ENCODE data around the gene MAPK12. TPM values are rescaled to one million over a fixed set of nuclear protein-coding genes. Genes with fewer than 3 reads are reported as not detected.

The MAPK12 gene
- total RNA-seq, 2 donors from 2014 or later, result 8.4 to 18.0 TPM

DNA sequence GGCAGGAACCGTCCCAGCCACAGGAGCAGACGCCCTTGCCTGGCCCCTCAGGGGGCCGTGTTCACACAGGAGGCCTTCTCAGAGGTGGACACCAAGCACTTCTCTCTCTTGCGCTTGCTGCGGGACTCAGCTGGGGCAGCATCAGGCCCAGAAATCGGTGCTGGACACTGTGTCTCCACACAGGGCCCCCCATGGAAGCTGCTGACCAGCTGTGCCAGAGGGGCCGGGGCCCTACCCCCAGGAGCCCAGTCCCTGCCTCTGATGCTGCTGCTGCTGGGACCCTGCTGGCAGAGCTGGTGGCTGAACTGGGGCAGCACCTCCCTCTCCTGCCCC lies 42.0 kb upstream of the MAPK12 start:
- TF ChIP-seq, protein P1, sequence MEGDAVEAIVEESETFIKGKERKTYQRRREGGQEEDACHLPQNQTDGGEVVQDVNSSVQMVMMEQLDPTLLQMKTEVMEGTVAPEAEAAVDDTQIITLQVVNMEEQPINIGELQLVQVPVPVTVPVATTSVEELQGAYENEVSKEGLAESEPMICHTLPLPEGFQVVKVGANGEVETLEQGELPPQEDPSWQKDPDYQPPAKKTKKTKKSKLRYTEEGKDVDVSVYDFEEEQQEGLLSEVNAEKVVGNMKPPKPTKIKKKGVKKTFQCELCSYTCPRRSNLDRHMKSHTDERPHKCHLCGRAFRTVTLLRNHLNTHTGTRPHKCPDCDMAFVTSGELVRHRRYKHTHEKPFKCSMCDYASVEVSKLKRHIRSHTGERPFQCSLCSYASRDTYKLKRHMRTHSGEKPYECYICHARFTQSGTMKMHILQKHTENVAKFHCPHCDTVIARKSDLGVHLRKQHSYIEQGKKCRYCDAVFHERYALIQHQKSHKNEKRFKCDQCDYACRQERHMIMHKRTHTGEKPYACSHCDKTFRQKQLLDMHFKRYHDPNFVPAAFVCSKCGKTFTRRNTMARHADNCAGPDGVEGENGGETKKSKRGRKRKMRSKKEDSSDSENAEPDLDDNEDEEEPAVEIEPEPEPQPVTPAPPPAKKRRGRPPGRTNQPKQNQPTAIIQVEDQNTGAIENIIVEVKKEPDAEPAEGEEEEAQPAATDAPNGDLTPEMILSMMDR (IDR thresholded peaks at IDR 0.05), result no peak
- TF ChIP-seq POLR2AphosphoS5 (IDR thresholded peaks at IDR 0.05) (no peak), POLR2A (IDR thresholded peaks at IDR 0.05) (no peak)
- no peak for DNase-seq (ENCODE audit: low spot score)
- H3K4me1 ChIP-seq (replicated peaks), result peaks cover 57% of the 10 kb centered on the region
- WGBS, result 13% methylated on average over 5 of the region's 7 CpGs
- peak overlapping the region in 1 of 2 donors; percentile 93 for H3K4me3 ChIP-seq
- H3K27ac ChIP-seq, result peak overlapping the region; percentile 91 to 94
- no peaks in the 10 kb centered on the region for H3K27me3 ChIP-seq (replicated peaks; ENCODE audit: insufficient read depth)
- H3K36me3 ChIP-seq, result no peaks in the 10 kb centered on the region
- H3K9me3 ChIP-seq, result no peaks in the 10 kb centered on the region
- intact Hi-C loops (cut with DNase I), result no loop called here

DNA sequence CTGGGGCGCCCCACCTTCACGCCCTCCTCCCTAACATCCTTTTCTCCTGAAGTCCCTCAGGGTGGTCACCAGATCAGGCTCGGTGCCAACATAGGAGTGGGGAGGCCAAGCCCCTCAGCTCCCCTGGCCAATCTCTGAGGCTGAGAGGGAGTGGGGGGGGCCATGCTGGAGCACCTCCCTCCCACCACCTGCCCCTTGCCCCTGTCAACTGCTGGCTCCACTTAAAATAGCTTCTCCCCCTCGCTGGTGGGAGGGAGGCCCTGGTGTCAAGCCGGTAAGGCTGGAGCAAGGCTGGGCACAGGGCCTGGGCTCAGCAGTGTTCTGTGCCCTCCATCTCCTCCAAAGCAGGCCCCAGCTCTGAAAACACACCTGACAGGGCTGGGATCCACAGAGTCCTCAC lies 41.1 kb upstream of the MAPK12 start:
- Histone ChIP-seq H3K9me3 (no peaks in the 10 kb centered on the region), H3K4me1 (replicated peaks) (peaks cover 64% of the 10 kb centered on the region), H3K36me3 (no peaks in the 10 kb centered on the region), H3K27me3 (replicated peaks; ENCODE audit: insufficient read depth) (no peaks in the 10 kb centered on the region), H3K27ac (peak overlapping the region; percentile 91 to 94), H3K4me3 (no peak overlapping the region)
- 44% methylated on average over 5 of the region's 5 CpGs for WGBS
- TF ChIP-seq POLR2A (IDR thresholded peaks at IDR 0.05) (no peak), POLR2AphosphoS5 (IDR thresholded peaks at IDR 0.05) (no peak)
- TF ChIP-seq, protein P1 (IDR thresholded peaks at IDR 0.05), result no peak
- intact Hi-C loops (cut with DNase I), result no loop called here
- DNase-seq (ENCODE audit: low spot score), result no peak

DNA sequence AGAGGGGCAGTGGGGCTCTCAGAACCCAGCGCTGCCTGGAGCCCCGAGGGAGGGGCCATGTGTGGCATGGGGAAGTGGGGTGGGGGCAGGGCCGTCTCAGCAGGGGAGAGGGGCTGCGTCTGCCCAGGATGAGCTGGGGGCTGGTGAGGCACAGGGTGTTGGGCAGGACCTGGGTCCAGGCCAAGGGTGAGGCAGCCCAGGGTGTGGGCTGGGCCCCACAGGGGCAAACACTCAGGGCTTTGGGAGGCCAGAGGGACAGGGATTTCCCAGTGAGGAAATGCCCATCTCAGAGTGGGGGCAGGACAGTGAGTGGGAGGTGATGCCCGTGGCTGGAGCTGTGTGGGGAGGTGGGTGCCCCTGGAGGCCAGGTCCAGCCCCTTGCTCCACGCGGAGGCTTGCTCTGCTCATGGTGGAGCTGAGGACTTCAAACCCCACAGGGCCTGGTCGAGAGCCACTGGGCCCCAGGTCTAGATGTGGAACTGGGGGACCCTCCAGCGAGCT lies 40.6 kb upstream of the MAPK12 start:
- H3K4me1 ChIP-seq (replicated peaks), result peaks cover 69% of the 10 kb centered on the region
- no peak for TF ChIP-seq POLR2A (IDR thresholded peaks at IDR 0.05)
- TF ChIP-seq POLR2AphosphoS5 (IDR thresholded peaks at IDR 0.05), result no peak
- TF ChIP-seq, protein P1 (IDR thresholded peaks at IDR 0.05), result no peak
- H3K27me3 ChIP-seq (replicated peaks; ENCODE audit: insufficient read depth), result no peaks in the 10 kb centered on the region
- H3K36me3 ChIP-seq, result no peaks in the 10 kb centered on the region
- DNase-seq (ENCODE audit: low spot score), result no peak
- 19% methylated on average over 9 of the region's 9 CpGs for WGBS
- H3K9me3 ChIP-seq, result no peaks in the 10 kb centered on the region
- H3K4me3 ChIP-seq, result peak overlapping the region in 1 of 2 donors; percentile 15
- H3K27ac ChIP-seq, result peak overlapping the region; percentile 91 to 94
- intact Hi-C loops (cut with DNase I), result no loop called here

DNA sequence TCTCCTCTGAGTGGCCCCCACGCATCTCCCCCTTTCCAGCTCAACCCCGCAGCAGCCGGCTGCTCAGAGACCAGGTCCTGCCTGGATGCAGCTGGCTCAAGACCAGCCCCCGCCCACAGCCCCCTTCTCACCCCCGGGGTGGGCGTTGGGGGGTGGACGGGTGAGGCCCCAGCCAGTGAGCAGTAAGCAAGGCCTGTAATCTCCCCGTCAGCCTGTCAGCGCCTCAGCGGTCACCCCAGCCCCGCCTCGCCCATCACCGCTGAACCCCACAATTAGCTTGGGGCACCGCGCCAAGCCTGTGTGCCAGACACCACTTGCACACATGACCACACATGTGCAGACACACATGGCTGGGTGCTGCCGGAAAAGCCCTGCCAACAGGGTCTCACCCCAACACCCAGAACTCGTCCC lies 40.1 kb upstream of the MAPK12 start:
- TF ChIP-seq, protein P1 (IDR thresholded peaks at IDR 0.05), result no peak
- TF ChIP-seq POLR2A (IDR thresholded peaks at IDR 0.05), result no peak
- TF ChIP-seq POLR2AphosphoS5 (IDR thresholded peaks at IDR 0.05), result no peak
- intact Hi-C loops (cut with DNase I), result no loop called here
- Histone ChIP-seq H3K4me3 (peak overlapping the region in 1 of 2 donors; percentile 15), H3K27me3 (replicated peaks; ENCODE audit: insufficient read depth) (no peaks in the 10 kb centered on the region), H3K36me3 (no peaks in the 10 kb centered on the region), H3K27ac (peak overlapping the region; percentile 91 to 94), H3K4me1 (replicated peaks) (peaks cover 74% of the 10 kb centered on the region), H3K9me3 (no peaks in the 10 kb centered on the region)
- DNase-seq (ENCODE audit: low spot score), result no peak
- 31% methylated on average over 16 of the region's 17 CpGs for WGBS

DNA sequence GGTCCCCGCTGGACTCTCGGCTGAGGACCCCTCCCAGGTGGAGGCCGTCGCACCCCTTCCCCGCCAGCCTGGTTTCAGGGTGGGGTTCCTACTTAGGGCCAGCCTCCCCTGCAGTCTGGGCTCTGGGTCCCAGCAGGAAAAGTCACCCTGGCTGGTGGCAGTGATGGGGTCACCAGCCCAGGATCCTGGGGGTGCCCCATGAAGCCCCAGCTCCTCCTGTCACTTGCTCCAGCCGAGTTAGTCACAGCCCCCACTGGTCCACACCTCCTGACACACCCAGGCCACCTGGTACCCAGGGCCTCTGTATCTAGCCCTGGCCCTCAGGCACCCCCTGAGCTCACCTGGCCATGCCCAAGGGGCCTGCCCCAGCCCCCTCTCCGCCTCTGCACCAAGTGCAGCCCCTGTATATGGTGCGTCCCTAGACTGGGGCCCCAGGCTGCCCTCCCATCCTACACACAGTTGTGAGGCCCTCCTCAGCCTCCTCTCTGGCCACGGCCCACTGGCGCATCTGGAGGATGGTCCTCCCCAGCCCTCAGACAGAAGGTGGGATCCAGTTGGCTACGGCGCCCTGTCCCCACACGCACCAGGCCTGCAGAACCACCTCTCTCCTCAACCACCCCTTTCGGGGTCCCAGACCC lies 39.3 kb upstream of the MAPK12 start:
- DNase-seq (ENCODE audit: low spot score), result no peak
- H3K27ac ChIP-seq, result peak overlapping the region in 1 of 2 donors; percentile 91
- H3K4me3 ChIP-seq, result no peak overlapping the region
- peaks cover 75% of the 10 kb centered on the region for H3K4me1 ChIP-seq (replicated peaks)
- no peaks in the 10 kb centered on the region for H3K36me3 ChIP-seq
- no peaks in the 10 kb centered on the region for H3K27me3 ChIP-seq (replicated peaks; ENCODE audit: insufficient read depth)
- no peaks in the 10 kb centered on the region for H3K9me3 ChIP-seq
- TF ChIP-seq, protein P1 (IDR thresholded peaks at IDR 0.05), result no peak
- TF ChIP-seq POLR2AphosphoS5 (IDR thresholded peaks at IDR 0.05) (no peak), POLR2A (IDR thresholded peaks at IDR 0.05) (no peak)
- WGBS, result 81% methylated on average over 14 of the region's 14 CpGs
- intact Hi-C loops (cut with DNase I), result no loop called here
